H9 (cell line): ENCODE data around the gene MUC4. TPM values are rescaled to one million over a fixed set of nuclear protein-coding genes. Genes with fewer than 3 reads are reported as not detected.
"Not testable (repeated sequence)": the region's sequence is repeated elsewhere in the genome, so short reads cannot be mapped to it uniquely, and the experiment has no call there.

Source experiments
- DNase-seq: peaks from one replicate; pipeline ENCODE4 v3.0.0-alpha.2; 2017
- H2AFZ ChIP-seq: one replicate; pipeline ENCODE4 v1.6.1; 2013; ENCODE audit warnings: mild to moderate bottlenecking, low read length, control low read depth, moderate library complexity
- H2AK5ac ChIP-seq: 2 replicates; pipeline ENCODE4 v1.6.1; 2013; ENCODE audit warnings: low read length, control low read depth, mixed read lengths; ENCODE audit not compliant: insufficient read length
- H2BK120ac ChIP-seq: one replicate; pipeline ENCODE4 v1.6.1; 2013; ENCODE audit warnings: low read depth, mild to moderate bottlenecking, low read length, control low read depth, inconsistent platforms; ENCODE audit not compliant: poor library complexity, severe bottlenecking
- H2BK12ac ChIP-seq: 2 replicates; pipeline ENCODE4 v1.6.1; 2013; ENCODE audit warnings: low read length, control low read depth, mixed read lengths, low read depth; ENCODE audit not compliant: insufficient read length
- H2BK15ac ChIP-seq: 2 replicates; pipeline ENCODE4 v1.6.1; 2013; ENCODE audit warnings: low read depth, low read length, control low read depth
- H2BK20ac ChIP-seq: one replicate; pipeline ENCODE4 v1.6.1; 2013; ENCODE audit warnings: low read depth, mild to moderate bottlenecking, low read length, control low read depth, inconsistent platforms; ENCODE audit not compliant: poor library complexity, severe bottlenecking
- H2BK5ac ChIP-seq: 2 replicates; pipeline ENCODE4 v1.6.1; 2013; ENCODE audit warnings: low read length, control low read depth, mixed read lengths; ENCODE audit not compliant: insufficient read length
- H3K14ac ChIP-seq: 2 replicates; pipeline ENCODE4 v1.6.1; 2013; ENCODE audit warnings: low read length, control low read depth; ENCODE audit not compliant: insufficient read depth
- H3K18ac ChIP-seq: 2 replicates; pipeline ENCODE4 v1.6.1; 2013; ENCODE audit warnings: low read depth, mild to moderate bottlenecking, mixed read lengths, low read length, control low read depth; ENCODE audit not compliant: insufficient read length
- H3K23ac ChIP-seq: 2 replicates; pipeline ENCODE4 v1.6.1; 2013; ENCODE audit warnings: low read length, control low read depth, mixed read lengths, low read depth; ENCODE audit not compliant: insufficient read length
- H3K23me2 ChIP-seq: 2 replicates; pipeline ENCODE4 v1.6.1; 2013; ENCODE audit warnings: low read depth, mild to moderate bottlenecking, mixed read lengths, low read length, control low read depth; ENCODE audit not compliant: insufficient read length, poor library complexity, severe bottlenecking
- H3K27ac ChIP-seq: 2 replicates; pipeline ENCODE4 v1.5.1; 2013; ENCODE audit warnings: low read length, control low read depth, mixed read lengths, low read depth; ENCODE audit not compliant: insufficient read length
- H3K27me3 ChIP-seq: 2 replicates; pipeline ENCODE4 v1.6.1; 2013; ENCODE audit warnings: low read length, control low read depth, inconsistent platforms; ENCODE audit not compliant: insufficient read depth
- H3K4ac ChIP-seq: 2 replicates; pipeline ENCODE4 v1.6.1; 2013; ENCODE audit warnings: low read depth, mild to moderate bottlenecking, control low read depth, inconsistent platforms, low read length, moderate library complexity
- H3K4me1 ChIP-seq: 2 replicates; pipeline ENCODE4 v1.6.1; 2013; ENCODE audit warnings: low read length, control low read depth, inconsistent platforms; ENCODE audit not compliant: insufficient read depth
- H3K4me2 ChIP-seq: 2 replicates; pipeline ENCODE4 v1.6.1; 2013; ENCODE audit warnings: low read length, control low read depth, mixed read lengths; ENCODE audit not compliant: insufficient read length, insufficient read depth
- H3K56ac ChIP-seq: 2 replicates; pipeline ENCODE4 v1.6.1; 2013; ENCODE audit warnings: low read depth, mild to moderate bottlenecking, mixed read lengths, low read length, control low read depth; ENCODE audit not compliant: insufficient read length
- H3K79me1 ChIP-seq: 2 replicates; pipeline ENCODE4 v1.6.1; 2013; ENCODE audit warnings: low read depth, mild to moderate bottlenecking, moderate library complexity, low read length, control low read depth, inconsistent platforms; ENCODE audit not compliant: insufficient read depth, poor library complexity, severe bottlenecking
- H3K79me2 ChIP-seq: 2 replicates; pipeline ENCODE4 v1.6.1; 2013; ENCODE audit warnings: low read length, control low read depth, inconsistent platforms; ENCODE audit not compliant: insufficient read depth
- H3K9ac ChIP-seq: 2 replicates; pipeline ENCODE4 v1.6.1; 2013; ENCODE audit warnings: low read length, control low read depth, mixed read lengths; ENCODE audit not compliant: insufficient read length; ENCODE audit errors: extremely low read depth
- H3K9me3 ChIP-seq: one replicate; pipeline ENCODE4 v1.6.1; 2013; ENCODE audit warnings: low read depth, low read length, inconsistent platforms; ENCODE audit not compliant: control insufficient read depth
- H3T11ph ChIP-seq: one replicate; pipeline ENCODE4 v1.6.1; 2013; ENCODE audit warnings: mild to moderate bottlenecking, low read length, control low read depth, inconsistent platforms
- H4K20me1 ChIP-seq: one replicate; pipeline ENCODE4 v1.6.1; 2013; ENCODE audit not compliant: control insufficient read depth, insufficient read length, insufficient read depth
- H4K5ac ChIP-seq: 2 replicates; pipeline ENCODE4 v1.6.1; 2013; ENCODE audit warnings: low read depth, mild to moderate bottlenecking, mixed read lengths, low read length, control low read depth; ENCODE audit not compliant: insufficient read length
- H4K8ac ChIP-seq: replicated peaks from 2 replicates; pipeline ENCODE4 v1.6.1; 2013; ENCODE audit warnings: low read length, control low read depth, mixed read lengths, low read depth; ENCODE audit not compliant: insufficient read length
- H4K91ac ChIP-seq: 2 replicates; pipeline ENCODE4 v1.6.1; 2013; ENCODE audit warnings: low read depth, mild to moderate bottlenecking, moderate library complexity, mixed read lengths, low read length, control low read depth; ENCODE audit not compliant: insufficient read length
- H3K27ac Mint-ChIP-seq, 3 experiments: 2 replicates in 2 of 3; 3 replicates in 1 of 3; pipeline ENCODE4 v1.8.0; 2020 to 2021; ENCODE audit warnings: mixed read lengths in 3 of 3, mild to moderate bottlenecking in 1 of 3, moderate library complexity in 1 of 3
- H3K27me3 Mint-ChIP-seq: 2 replicates; pipeline ENCODE4 v1.8.0; 2021; ENCODE audit warnings: low read depth, mild to moderate bottlenecking, moderate library complexity, mixed read lengths
- H3K36me3 Mint-ChIP-seq, 3 experiments: 2 replicates in 2 of 3; 3 replicates in 1 of 3; pipeline ENCODE4 v1.8.0; 2020 to 2021; ENCODE audit warnings: low read depth in 3 of 3, mixed read lengths in 3 of 3; ENCODE audit not compliant: insufficient read depth in 1 of 3
- H3K4me1 Mint-ChIP-seq, 2 experiments: 2 replicates each; pipeline ENCODE4 v1.8.0; 2020; ENCODE audit warnings: mixed read lengths in 2 of 2
- H3K4me3 Mint-ChIP-seq, 2 experiments: 2 replicates in 1 of 2; 3 replicates in 1 of 2; pipeline ENCODE4 v1.8.0; 2020 to 2021; ENCODE audit warnings: mild to moderate bottlenecking in 2 of 2, mixed read lengths in 2 of 2, moderate library complexity in 1 of 2
- H3K9me3 Mint-ChIP-seq, 2 experiments: 2 replicates in 1 of 2; 3 replicates in 1 of 2; pipeline ENCODE4 v1.8.0; 2020; ENCODE audit warnings: mild to moderate bottlenecking in 2 of 2, mixed read lengths in 2 of 2, moderate library complexity in 1 of 2
- CTCF ChIP-seq: fragments of 200-600 bp; sonication (generic); conservative IDR thresholded peaks from 3 replicates; pipeline ENCODE4 v1.8.0; 2021; ENCODE audit warnings: antibody characterized with exemption, mild to moderate bottlenecking
- WGBS: extraction: QIAGEN DNeasy Blood & Tissue Kit; methylation state at CpG from one replicate; pipeline ENCODE4 v1.1.7; 2013; ENCODE audit warnings: missing lambda C conversion rate, low lambda C conversion rate, mixed read lengths; ENCODE audit not compliant: insufficient read length; ENCODE audit errors: extremely low coverage; 5-methylcytosine and 5-hydroxymethylcytosine counted together
- total RNA-seq: library from RNA; stranded (reverse); gene quantifications from 2 replicates; pipeline ENCODE4 v1.2.1, GENCODE V29; 2021

The MUC4 gene
- total RNA-seq, 1 experiment from 2014 or later: 1.2 TPM

GRCh38 chr3:195794708-195795107 lies 17.0 kb downstream of the MUC4 start:
- Histone ChIP-seq H3K79me2 (no peaks in the 10 kb centered on the region), H4K8ac (no peak overlapping the region), H3K9ac (no peak overlapping the region), H3K79me1 (no peaks in the 10 kb centered on the region), H3K56ac (no peak overlapping the region), H3K23me2 (no peaks in the 10 kb centered on the region), H3K4ac (no peak overlapping the region), H3K4me2 (no peak overlapping the region), H4K91ac (no peak overlapping the region), H2AK5ac (no peak overlapping the region), H3K18ac (no peak overlapping the region), H2BK12ac (no peak overlapping the region), H3K27me3 (no peaks in the 10 kb centered on the region), H3K27ac (no peak overlapping the region), H3T11ph (no peak overlapping the region), H3K4me1 (no peaks in the 10 kb centered on the region), H2BK20ac (no peak overlapping the region), H3K14ac (no peak overlapping the region), H2AFZ (no peak overlapping the region), H3K23ac (no peak overlapping the region), H3K9me3 (no peaks in the 10 kb centered on the region), H2BK15ac (no peak overlapping the region), H2BK120ac (no peak overlapping the region), H2BK5ac (no peak overlapping the region), H4K5ac (no peak overlapping the region), H4K20me1 (no peaks in the 10 kb centered on the region)
- no peak overlapping the region for H3K4me3 Mint-ChIP-seq
- H3K9me3 Mint-ChIP-seq: peaks cover 11% of the 10 kb centered on the region in 2 experiments; a peak in 4 of 5 replicates
- H3K4me1 Mint-ChIP-seq: peaks cover 5 to 9% of the 10 kb centered on the region in 2 experiments
- no CpG with 5 or more reads among the region's 8 CpGs for WGBS
- DNase-seq: no peak
- H3K27me3 Mint-ChIP-seq: peaks cover 2% of the 10 kb centered on the region
- H3K36me3 Mint-ChIP-seq: peaks cover 9 to 17% (median 10%) of the 10 kb centered on the region in 3 experiments
- no peak for TF ChIP-seq CTCF
- no peak overlapping the region for H3K27ac Mint-ChIP-seq

GRCh38 chr3:195792621-195793020 lies 19.1 kb downstream of the MUC4 start:
- H2BK20ac ChIP-seq, H4K8ac ChIP-seq, H3K23ac ChIP-seq, H3K79me1 ChIP-seq, H3K4me1 ChIP-seq, H3T11ph ChIP-seq, H3K27ac ChIP-seq, H3K27me3 Mint-ChIP-seq, H2AFZ ChIP-seq, H3K27ac Mint-ChIP-seq, DNase-seq, H2BK15ac ChIP-seq, H2BK5ac ChIP-seq, H3K4me3 Mint-ChIP-seq, H3K56ac ChIP-seq, H3K9ac ChIP-seq, H2AK5ac ChIP-seq, H3K9me3 ChIP-seq, H2BK12ac ChIP-seq, H3K23me2 ChIP-seq, H3K79me2 ChIP-seq, H3K4me2 ChIP-seq, H4K5ac ChIP-seq, H3K4ac ChIP-seq, H3K27me3 ChIP-seq, H3K18ac ChIP-seq, H3K4me1 Mint-ChIP-seq, H4K20me1 ChIP-seq, H3K14ac ChIP-seq, H2BK120ac ChIP-seq, H4K91ac ChIP-seq: not testable (repeated sequence)
- WGBS: no CpG with 5 or more reads among the region's 6 CpGs
- Mint-ChIP-seq H3K36me3 (peaks cover 9 to 31% (median 13%) of the 10 kb centered on the region in 3 experiments), H3K9me3 (peaks cover 11% of the 10 kb centered on the region in 2 experiments; a peak in 4 of 5 replicates)
